ENCODE measurements around the gene SEC31B. TPM values are rescaled to one million over a fixed set of nuclear protein-coding genes. Genes with fewer than 3 reads are reported as not detected.

Gene SEC31B
- total RNA-seq, 1 donor from 2014 or later: 57.0 TPM

Other genes with a start within 250 kb of the SEC31B start
- 62.0 and 62.5 TPM in 2 replicates for gene BLOC1S2, start 233.2 kb downstream of the SEC31B start, total RNA-seq
- gene PKD2L1, start 189.6 kb downstream of the SEC31B start, total RNA-seq: 0.17 TPM in 1 of 2 replicates, not detected in the other
- gene SCD, start 172.6 kb downstream of the SEC31B start, total RNA-seq: 252 and 256 TPM in 2 replicates
- 0.16 and 0.43 TPM in 2 replicates for gene WNT8B, start 56.9 kb downstream of the SEC31B start, total RNA-seq
- gene NDUFB8, start 10.0 kb upstream of the SEC31B start, total RNA-seq: 323 TPM in 2 replicates
- 47.4 and 51.3 TPM in 2 replicates for gene HIF1AN, start 16.1 kb upstream of the SEC31B start, total RNA-seq
- 0.07 TPM in 1 of 2 replicates, not detected in the other for gene PAX2, start 225.7 kb upstream of the SEC31B start, total RNA-seq